SK-N-MC (cell line): ENCODE results near the gene DERA.
"Not testable (repeated sequence)": the region's sequence is repeated elsewhere in the genome, so short reads cannot be mapped to it uniquely, and the experiment has no call there.

Experiments used
- DNase-seq: peaks from one replicate; pipeline ENCODE4 v3.0.0-alpha.2; 2011; ENCODE audit warnings: low read depth, low spot score
- H3K27ac ChIP-seq: fragments of 200-600 bp; sonication (generic); 2 replicates; pipeline ENCODE4 v1.5.1; 2016; ENCODE audit warnings: mixed run types
- H3K36me3 ChIP-seq: fragments of 200-600 bp; sonication (generic); 2 replicates; pipeline ENCODE4 v1.6.1; 2017; ENCODE audit warnings: antibody characterized with exemption, low read length, mixed read lengths; ENCODE audit not compliant: insufficient read depth
- H3K4me3 ChIP-seq: fragments of 200-600 bp; sonication (generic); 2 replicates; pipeline ENCODE4 v1.5.1; 2016
- H3K9ac ChIP-seq: fragments of 200-600 bp; sonication (generic); 2 replicates; pipeline ENCODE4 v1.8.0; 2017; ENCODE audit warnings: mixed run types, mixed read lengths; ENCODE audit not compliant: insufficient read length
- H3K9me3 ChIP-seq: fragments of 200-600 bp; sonication (generic); 2 replicates; pipeline ENCODE4 v1.6.1; 2017; ENCODE audit warnings: low read depth, mild to moderate bottlenecking, antibody characterized with exemption, low read length, moderate library complexity, mixed read lengths
- EZH2 ChIP-seq: fragments of 200-600 bp; sonication (generic); IDR thresholded peaks from one replicate; pipeline ENCODE4 v1.6.1; 2017; ENCODE audit warnings: antibody characterized with exemption
- FOXP2 ChIP-seq: optimal IDR thresholded peaks from 2 replicates; pipeline ENCODE3; 2011; ENCODE audit warnings: mild to moderate bottlenecking, moderate library complexity; ENCODE audit not compliant: insufficient read depth; ENCODE audit errors: extremely low read length, control extremely low read depth
- POLR2AphosphoS5 ChIP-seq: IDR thresholded peaks from 2 replicates; pipeline ENCODE4 v1.6.1; 2012; ENCODE audit warnings: mild to moderate bottlenecking, low read depth, low read length, borderline replicate concordance

DERA gene

DNA sequence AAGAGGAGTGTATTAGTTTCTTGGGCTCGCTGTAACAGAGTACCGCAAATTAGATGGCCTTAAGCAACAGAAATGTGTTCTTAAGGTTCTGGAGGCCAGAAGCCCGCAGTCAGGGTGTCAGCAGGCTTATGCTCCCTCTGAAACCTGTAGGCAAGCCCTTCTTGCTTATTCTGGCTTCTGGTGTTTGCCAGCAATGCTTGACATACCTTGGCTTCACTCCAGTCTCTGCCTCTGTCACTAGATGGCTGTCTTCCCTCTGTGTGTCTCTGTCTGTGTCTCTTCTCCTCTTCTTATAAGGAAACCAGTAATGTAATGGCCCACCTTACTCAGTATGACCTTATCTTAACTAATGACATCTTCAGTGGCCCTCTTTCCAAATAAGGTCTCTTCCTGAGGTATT, 85.1 kb downstream of the DERA start:
- no peak overlapping the region for H3K27ac ChIP-seq
- DNase-seq: no peak
- no peaks in the 10 kb centered on the region for H3K36me3 ChIP-seq
- no peak overlapping the region for H3K4me3 ChIP-seq
- no peak overlapping the region for H3K9ac ChIP-seq
- TF ChIP-seq FOXP2 (no peak), POLR2AphosphoS5 (no peak), EZH2 (no peak)
- no peaks in the 10 kb centered on the region for H3K9me3 ChIP-seq

DNA sequence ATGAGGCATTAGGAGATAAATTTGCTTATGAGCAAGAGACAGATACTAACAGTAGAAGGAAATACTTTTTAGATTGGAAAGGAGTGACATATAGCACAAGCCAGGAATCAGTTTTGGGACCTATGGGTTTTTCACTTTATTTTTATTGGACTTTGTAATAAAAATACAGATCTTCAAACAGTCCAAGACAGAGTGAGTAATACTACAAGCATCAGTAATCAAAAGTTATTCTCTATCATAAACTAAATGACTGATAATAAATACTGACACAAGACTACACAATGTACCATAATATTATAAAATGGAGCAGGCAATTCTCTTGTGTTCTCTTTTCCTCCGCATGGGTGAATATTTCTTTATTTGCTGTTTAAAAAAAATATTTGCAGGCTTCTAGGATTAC, 85.8 kb downstream of the DERA start:
- Histone ChIP-seq H3K27ac (no peak overlapping the region), H3K9ac (no peak overlapping the region), H3K9me3 (no peaks in the 10 kb centered on the region), H3K4me3 (no peak overlapping the region), H3K36me3 (no peaks in the 10 kb centered on the region)
- TF ChIP-seq POLR2AphosphoS5 (no peak), EZH2 (no peak), FOXP2 (no peak)
- DNase-seq: no peak

DNA sequence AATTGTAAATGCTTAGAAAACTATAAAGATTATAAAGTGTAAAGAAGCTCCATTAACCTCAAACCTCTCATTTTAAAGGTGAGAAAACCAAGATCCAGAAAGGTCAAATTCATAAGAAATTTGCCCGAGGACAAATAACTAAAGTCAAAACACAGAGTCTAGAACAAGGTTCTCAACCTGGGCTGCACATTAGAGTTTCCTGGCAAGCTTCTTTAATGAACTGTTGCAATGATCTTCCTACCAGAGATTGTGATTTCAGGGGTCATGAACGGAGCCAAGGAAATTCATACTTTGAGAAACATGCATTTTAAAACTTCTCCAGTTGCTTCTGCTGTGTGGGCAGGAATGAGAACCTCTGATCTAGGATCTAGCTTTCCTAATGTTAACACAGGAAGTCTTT, 86.8 kb downstream of the DERA start:
- Histone ChIP-seq H3K27ac (no peak overlapping the region), H3K36me3 (no peaks in the 10 kb centered on the region), H3K9me3 (no peaks in the 10 kb centered on the region), H3K9ac (no peak overlapping the region), H3K4me3 (no peak overlapping the region)
- TF ChIP-seq FOXP2 (no peak), POLR2AphosphoS5 (no peak), EZH2 (no peak)
- no peak for DNase-seq

DNA sequence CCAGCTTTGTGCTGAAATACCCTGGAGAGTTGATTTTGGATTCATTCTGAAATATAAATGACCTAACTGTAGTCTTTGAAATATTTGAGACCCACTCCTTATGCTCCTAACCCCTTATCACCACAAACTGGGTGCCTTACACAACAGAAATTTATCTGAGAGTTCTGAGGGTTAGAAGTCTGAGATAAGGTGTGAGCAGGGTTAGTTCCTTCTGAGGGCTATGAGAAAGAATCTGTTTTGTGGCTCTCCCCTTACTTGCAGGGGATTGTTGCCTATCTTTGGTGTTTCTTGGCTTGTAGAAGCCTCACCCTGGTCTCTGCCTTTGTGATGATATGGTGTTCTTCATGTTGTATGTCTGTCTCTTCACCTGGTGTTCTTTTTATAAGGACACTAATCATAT, 91.7 kb downstream of the DERA start:
- Histone ChIP-seq H3K36me3 (no peaks in the 10 kb centered on the region), H3K9ac (no peak overlapping the region), H3K27ac (no peak overlapping the region), H3K4me3 (no peak overlapping the region), H3K9me3 (no peaks in the 10 kb centered on the region)
- DNase-seq: no peak
- no peak for TF ChIP-seq EZH2
- TF ChIP-seq FOXP2: no peak
- TF ChIP-seq POLR2AphosphoS5: no peak

DNA sequence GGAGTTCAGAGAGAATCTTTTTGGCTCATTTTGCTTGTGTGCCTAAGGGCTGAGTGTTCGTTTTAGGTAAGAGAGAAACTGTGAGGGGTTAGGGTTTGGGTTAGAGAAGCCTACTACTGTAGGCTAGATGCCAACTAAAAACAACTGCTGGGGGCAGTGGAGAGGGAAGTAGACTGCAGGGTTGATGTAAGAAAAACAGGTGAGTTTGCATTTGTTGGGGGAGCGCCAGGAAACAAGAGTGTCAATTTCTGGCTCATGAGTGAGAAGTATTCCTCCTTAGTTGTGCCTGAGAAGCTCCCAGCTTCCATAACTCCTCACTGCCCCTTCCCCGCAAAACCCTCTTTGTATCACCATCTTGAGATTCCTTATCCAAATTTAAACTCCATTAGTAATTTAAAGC, 92.3 kb downstream of the DERA start:
- TF ChIP-seq POLR2AphosphoS5 (no peak), FOXP2 (no peak), EZH2 (no peak)
- Histone ChIP-seq H3K9me3 (no peaks in the 10 kb centered on the region), H3K27ac (no peak overlapping the region), H3K4me3 (no peak overlapping the region), H3K9ac (no peak overlapping the region), H3K36me3 (no peaks in the 10 kb centered on the region)
- DNase-seq: no peak

DNA sequence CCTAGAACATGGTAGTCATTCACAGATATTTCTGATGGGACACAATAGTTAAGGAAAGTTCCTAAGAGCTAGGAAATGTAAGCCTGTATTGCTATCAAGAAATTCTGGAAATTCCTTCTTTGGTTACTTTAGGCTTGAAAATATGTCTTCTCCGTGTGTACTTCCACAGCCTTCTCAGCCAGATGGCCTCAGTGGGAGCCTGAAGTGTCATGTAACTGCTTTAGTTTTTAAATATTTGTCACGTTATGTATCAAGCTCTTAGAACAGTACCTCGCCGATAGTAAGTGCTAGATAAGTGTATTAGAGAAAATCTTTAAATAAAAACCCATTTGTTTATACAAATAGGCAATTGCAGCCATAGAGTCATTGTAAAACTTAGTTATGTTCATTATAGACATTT, 95.6 kb downstream of the DERA start:
- H3K9me3 ChIP-seq: no peaks in the 10 kb centered on the region
- no peak overlapping the region for H3K9ac ChIP-seq
- no peak overlapping the region for H3K27ac ChIP-seq
- DNase-seq: no peak
- 0 out of 2 replicates have a peak, but pooled peaks cover 3% of the 10 kb centered on the region for H3K36me3 ChIP-seq
- TF ChIP-seq FOXP2 (no peak), POLR2AphosphoS5 (no peak), EZH2 (no peak)
- no peak overlapping the region for H3K4me3 ChIP-seq

DNA sequence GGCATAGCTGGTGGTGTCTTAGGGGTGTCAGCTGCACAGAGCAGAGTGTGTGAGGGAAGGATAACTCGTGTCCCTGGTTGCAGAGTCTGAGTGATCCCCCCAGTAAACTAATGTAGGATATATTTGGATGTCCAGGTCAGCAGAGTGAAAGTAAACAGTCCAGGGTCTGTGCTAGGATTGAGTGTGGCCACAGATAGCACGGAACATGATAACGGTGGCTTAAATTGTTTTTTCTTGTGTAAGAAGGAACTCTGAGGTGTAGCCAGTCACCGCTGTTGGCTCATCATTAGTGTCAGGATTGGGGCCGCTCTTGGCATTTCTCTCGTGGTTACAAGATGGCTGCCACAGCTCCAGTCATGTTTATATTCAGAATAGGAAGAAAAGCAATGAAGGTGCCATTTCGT, 97.3 kb downstream of the DERA start:
- TF ChIP-seq EZH2 (no peak), FOXP2 (no peak), POLR2AphosphoS5 (no peak)
- Histone ChIP-seq H3K36me3 (0 out of 2 replicates have a peak, but pooled peaks cover 3% of the 10 kb centered on the region), H3K9me3 (no peaks in the 10 kb centered on the region), H3K9ac (no peak overlapping the region), H3K27ac (no peak overlapping the region), H3K4me3 (no peak overlapping the region)
- DNase-seq: no peak

DNA sequence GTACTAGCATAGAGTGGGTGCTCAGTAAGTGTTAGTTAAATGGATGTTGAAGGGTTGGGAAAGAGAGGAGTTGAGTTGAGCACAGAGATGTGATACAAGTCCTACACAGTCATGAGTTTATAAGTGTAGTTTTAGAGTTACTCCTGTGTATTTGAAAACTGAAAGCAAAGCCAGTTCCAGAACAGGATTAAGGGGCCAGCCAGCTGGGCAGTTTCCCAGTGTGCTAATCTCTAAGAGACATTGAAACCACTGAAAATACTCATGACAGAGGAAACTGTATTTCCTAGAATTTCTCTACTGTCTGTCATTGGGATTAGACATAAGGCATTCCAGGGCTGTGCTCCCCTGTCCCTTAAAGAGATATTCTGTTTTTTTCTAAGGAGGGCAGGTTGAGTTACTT, 101.0 kb downstream of the DERA start:
- no peak for DNase-seq
- no peak for TF ChIP-seq POLR2AphosphoS5
- no peak for TF ChIP-seq FOXP2
- no peak for TF ChIP-seq EZH2
- Histone ChIP-seq H3K36me3 (peaks cover 7% of the 10 kb centered on the region; the same call in 1 of the 2 replicates), H3K4me3 (no peak overlapping the region), H3K27ac (no peak overlapping the region), H3K9ac (no peak overlapping the region), H3K9me3 (0 out of 2 replicates have a peak, but pooled peaks cover 7% of the 10 kb centered on the region)

DNA sequence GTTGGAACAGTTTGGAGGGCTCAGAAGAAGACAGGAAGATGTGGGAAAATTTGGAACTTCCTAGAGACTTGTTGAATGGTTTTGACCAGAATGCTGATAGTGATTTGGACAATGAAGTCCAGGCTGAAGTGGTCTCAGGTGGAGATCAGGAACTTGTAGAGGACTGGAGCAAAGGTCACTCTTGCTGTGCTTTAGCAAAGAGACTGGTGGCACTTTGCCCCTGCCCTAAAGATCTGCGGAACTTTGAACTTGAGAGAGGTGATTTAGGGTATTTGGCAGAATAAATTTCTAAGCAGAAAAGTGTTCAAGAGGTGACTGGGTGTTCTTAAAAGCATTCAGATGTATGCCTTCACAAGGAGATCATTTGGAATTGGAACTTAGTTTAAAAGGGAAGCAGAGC, 102.6 kb downstream of the DERA start:
- not testable (repeated sequence) for H3K9ac ChIP-seq, H3K9me3 ChIP-seq, H3K36me3 ChIP-seq, H3K27ac ChIP-seq, DNase-seq, H3K4me3 ChIP-seq

DNA sequence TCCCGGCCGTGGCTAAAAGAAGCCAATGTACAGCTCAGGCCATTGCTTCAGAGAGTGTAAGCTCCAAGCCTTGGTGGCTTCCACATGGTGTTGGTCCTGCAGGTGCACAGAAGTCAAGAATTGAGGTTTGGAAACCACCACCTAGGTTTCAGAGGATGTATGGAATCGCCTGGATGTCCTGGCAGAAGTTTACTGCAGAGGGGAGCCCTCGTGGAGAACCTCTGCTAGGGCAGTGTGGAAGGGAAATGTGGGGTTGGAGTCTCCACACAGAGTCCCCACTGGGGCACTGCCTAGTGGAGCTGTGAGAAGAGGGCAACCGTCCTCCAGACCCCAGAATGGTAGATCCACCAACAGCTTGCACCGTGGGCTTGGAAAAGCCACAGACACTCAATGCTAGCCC, 103.3 kb downstream of the DERA start:
- H3K9ac ChIP-seq, H3K27ac ChIP-seq, H3K36me3 ChIP-seq, H3K9me3 ChIP-seq, DNase-seq, H3K4me3 ChIP-seq: not testable (repeated sequence)
